ENCODE results near the gene UNC13A.
"Not testable (repeated sequence)": the region's sequence is repeated elsewhere in the genome, so short reads cannot be mapped to it uniquely, and the experiment has no call there.

Gene UNC13A

GRCh38 chr19:17598953-17599352 lies 89.2 kb downstream of the UNC13A start:
- Histone ChIP-seq H3K27ac (no peak overlapping the region), H3K4me3 (no peak overlapping the region), H3K36me3 (no peaks in the 10 kb centered on the region), H3K27me3 (peaks cover 0 to 41% of the 10 kb centered on the region in 2 donors), H3K4me1 (no peaks in the 10 kb centered on the region), H3K9me3 (no peaks in the 10 kb centered on the region)
- intact Hi-C loops (cut with DNase I; ENCODE audit: low total_unique reads) = loop anchor here (10.0 kb wide), 1 partner anchor 386 kb away; no protein-coding TSS in a partner anchor
- no peak for DNase-seq
- TF ChIP-seq CTCF (IDR thresholded peaks at IDR 0.05) = no peak

GRCh38 chr19:17598063-17598462 lies 90.1 kb downstream of the UNC13A start:
- peaks cover 0 to 32% of the 10 kb centered on the region in 2 donors for H3K27me3 ChIP-seq
- not testable (repeated sequence) for H3K9me3 ChIP-seq, H3K4me1 ChIP-seq, H3K27ac ChIP-seq, H3K36me3 ChIP-seq, H3K4me3 ChIP-seq, DNase-seq
- intact Hi-C loops (cut with DNase I; ENCODE audit: low total_unique reads) = loop anchor here (10.0 kb wide), 1 partner anchor 387 kb away; no protein-coding TSS in a partner anchor

- H3K4me1 ChIP-seq, H3K9me3 ChIP-seq, DNase-seq, H3K27ac ChIP-seq, H3K4me3 ChIP-seq, H3K36me3 ChIP-seq: not testable (repeated sequence)
- intact Hi-C loops (cut with DNase I; ENCODE audit: low total_unique reads) = loop anchor here (10.0 kb wide), 1 partner anchor 391 kb away; no protein-coding TSS in a partner anchor
- peaks cover 0 to 21% of the 10 kb centered on the region in 2 donors for H3K27me3 ChIP-seq
These were observed 93.9 kb downstream of the UNC13A start for GRCh38 chr19:17594296-17594695.

GRCh38 chr19:17590866-17591265 lies 97.3 kb downstream of the UNC13A start:
- H3K9me3 ChIP-seq = no peaks in the 10 kb centered on the region
- TF ChIP-seq CTCF (IDR thresholded peaks at IDR 0.05) = no peak
- no peak overlapping the region for H3K4me3 ChIP-seq
- H3K27ac ChIP-seq = no peak overlapping the region
- peaks cover 0 to 17% of the 10 kb centered on the region in 2 donors for H3K27me3 ChIP-seq
- no peaks in the 10 kb centered on the region for H3K36me3 ChIP-seq
- H3K4me1 ChIP-seq = no peaks in the 10 kb centered on the region
- no peak for DNase-seq
- intact Hi-C loops (cut with DNase I; ENCODE audit: low total_unique reads) = loop anchor here (10.0 kb wide), 1 partner anchor 394 kb away; no protein-coding TSS in a partner anchor

GRCh38 chr19:17585395-17585794 lies 102.8 kb downstream of the UNC13A start:
- DNase-seq; H3K4me3 ChIP-seq; H3K27me3 ChIP-seq; H3K27ac ChIP-seq; H3K9me3 ChIP-seq; H3K4me1 ChIP-seq; intact Hi-C loops (cut with DNase I; ENCODE audit: low total_unique reads): not testable (repeated sequence)
- peaks cover 11 to 26% (median 25%) of the 10 kb centered on the region in 3 donors for H3K36me3 ChIP-seq

GRCh38 chr19:17584132-17584531 lies 104.0 kb downstream of the UNC13A start:
- TF ChIP-seq CTCF (IDR thresholded peaks at IDR 0.05) = no peak
- intact Hi-C loops (cut with DNase I; ENCODE audit: low total_unique reads) = no loop called here
- H3K4me1 ChIP-seq = no peaks in the 10 kb centered on the region
- peaks cover 11 to 38% (median 29%) of the 10 kb centered on the region in 3 donors for H3K36me3 ChIP-seq
- no peaks in the 10 kb centered on the region for H3K9me3 ChIP-seq
- H3K4me3 ChIP-seq = no peak overlapping the region
- H3K27me3 ChIP-seq = peaks cover 0 to 3% of the 10 kb centered on the region in 2 donors
- DNase-seq = no peak
- H3K27ac ChIP-seq = no peak overlapping the region

- DNase-seq = no peak
- Histone ChIP-seq H3K4me1 (no peaks in the 10 kb centered on the region), H3K9me3 (no peaks in the 10 kb centered on the region), H3K27ac (no peak overlapping the region), H3K4me3 (no peak overlapping the region), H3K27me3 (peaks cover 0 to 3% of the 10 kb centered on the region in 2 donors), H3K36me3 (peaks cover 20 to 53% (median 44%) of the 10 kb centered on the region in 3 donors)
- intact Hi-C loops (cut with DNase I; ENCODE audit: low total_unique reads) = no loop called here
- no peak for TF ChIP-seq CTCF (IDR thresholded peaks at IDR 0.05)
These were observed 105.5 kb downstream of the UNC13A start for GRCh38 chr19:17582613-17583012.

Data from tibial artery (tissue), 4 donors.